ENCODE results near the gene SLC39A2. TPM values are rescaled to one million over a fixed set of nuclear protein-coding genes. Genes with fewer than 3 reads are reported as not detected.

The SLC39A2 gene
- total RNA-seq, 1 donor from 2014 or later = not detected

DNA sequence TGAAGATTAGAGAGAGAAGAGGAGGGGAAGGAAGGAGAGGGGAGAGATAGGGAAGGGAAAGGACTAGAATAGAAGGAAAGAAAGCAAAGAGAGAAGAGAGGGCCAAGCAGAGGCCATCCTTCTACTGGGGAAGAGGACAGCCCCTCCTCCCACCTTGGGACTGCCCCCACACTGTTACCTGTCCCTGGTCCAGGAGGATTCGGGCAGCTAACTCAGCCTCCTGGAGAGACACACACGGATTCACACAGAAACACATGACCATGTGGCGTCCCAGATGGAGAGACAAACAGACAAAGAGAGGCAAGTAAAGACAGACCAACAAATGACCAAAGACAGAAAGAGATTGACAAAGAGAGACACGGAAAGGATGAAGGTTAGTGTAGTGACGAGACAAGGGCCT is 23.6 kb downstream of the SLC39A2 start:
- ATAC-seq (no peak), DNase-seq (no peak)
- intact Hi-C loops (cut with micrococcal nuclease) = no loop called here

DNA sequence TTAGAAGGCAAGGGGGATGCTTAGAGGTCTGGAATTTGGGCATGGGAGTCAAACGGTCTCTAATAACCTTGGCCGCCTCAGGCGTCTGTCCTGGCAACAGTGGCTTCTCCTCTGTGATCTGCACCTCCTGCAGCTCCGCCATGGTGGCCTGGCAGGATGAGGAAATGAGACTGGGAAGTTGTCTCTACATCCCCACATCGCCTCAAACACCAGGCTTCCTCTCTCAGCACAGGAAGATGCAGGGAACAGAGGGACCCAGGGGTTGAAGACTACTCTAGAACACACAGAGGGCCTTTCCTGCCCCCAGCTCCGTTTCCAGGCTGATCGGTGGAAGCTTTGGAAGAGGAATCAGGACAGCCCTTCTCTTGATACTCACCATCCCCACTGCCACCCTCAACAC is 24.1 kb downstream of the SLC39A2 start:
- intact Hi-C loops (cut with micrococcal nuclease) = no loop called here
- ATAC-seq (no peak), DNase-seq (peak; percentile 57)

DNA sequence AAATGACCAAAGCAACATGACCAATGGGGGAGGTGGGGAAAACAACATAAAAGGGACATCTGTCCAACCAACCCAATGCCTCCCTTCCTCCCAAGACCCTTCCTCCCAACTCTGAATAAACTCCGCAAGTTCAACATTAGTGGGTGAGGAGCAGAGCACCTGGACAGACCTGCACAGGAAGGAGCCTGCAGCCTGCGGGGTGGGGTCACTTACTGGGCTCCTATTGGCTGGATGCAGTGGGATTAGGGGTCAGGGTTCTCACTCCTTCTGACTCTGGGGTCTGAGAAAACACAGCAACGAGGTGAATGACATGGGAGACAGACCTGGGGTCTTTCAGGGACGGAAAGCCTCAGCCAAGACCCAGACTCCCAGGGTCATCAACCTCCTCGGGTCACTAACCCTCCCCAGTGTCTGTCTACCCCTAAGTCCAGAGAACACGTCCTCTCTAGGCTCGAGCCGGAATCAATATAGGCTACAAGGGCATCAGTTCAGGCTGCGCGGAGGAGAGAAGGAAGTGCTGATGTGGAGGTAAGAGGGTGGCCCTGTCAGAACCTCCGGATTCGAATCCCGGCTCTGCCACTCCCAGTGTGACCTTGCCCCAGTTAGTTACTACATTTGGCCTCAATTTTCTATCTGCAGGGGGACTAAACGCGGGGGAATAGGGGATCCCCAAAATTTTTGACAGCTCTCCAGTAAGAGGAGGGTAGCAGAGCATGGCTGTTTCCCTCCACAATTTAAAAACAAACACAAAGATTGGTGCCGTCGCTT is 24.9 kb downstream of the SLC39A2 start:
- ATAC-seq = peak; percentile 15
- DNase-seq = peak; percentile 40
- intact Hi-C loops (cut with micrococcal nuclease) = no loop called here

DNA sequence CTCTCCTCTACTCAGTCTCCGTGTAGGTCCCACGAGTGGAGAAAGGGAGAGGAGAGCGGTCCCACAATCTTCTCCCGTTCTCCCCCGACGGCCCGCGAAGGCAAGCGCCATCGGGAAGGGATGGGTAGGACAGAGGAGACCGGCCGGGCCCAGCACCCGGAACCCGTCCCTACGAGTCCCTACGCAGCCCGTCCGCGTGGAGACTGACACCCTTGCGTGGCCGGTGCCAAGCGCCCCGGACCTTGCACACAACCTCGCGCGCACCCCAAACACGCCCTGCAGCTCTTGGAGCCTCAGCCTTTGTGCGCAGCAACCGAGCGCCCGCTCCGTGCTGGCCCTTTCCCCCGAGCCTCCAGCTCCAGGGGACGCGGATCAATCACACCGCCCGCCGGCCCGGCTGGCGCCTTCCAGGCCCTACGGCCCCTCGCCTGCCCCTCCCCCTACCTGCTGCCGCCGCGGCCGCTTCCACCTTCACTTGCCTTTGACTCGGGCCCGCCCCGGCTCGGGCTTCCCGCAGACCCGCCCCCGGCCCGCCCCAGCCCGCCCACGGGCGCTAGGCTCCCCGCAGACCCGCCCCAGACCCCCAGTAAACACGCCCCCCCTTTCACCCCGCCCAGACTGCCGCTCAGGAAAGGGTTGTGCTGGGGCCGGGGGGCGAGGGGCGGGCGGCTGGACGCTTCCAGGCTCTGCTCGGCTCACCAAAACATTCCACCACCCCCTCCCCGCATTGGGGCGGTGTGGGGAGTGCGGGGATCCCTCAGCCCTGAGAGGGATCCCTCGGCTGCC is 25.7 kb downstream of the SLC39A2 start, which contains the start of gene NDRG2:
TSS of gene NDRG2 (minus strand) at position 477 of the 786 bp plus-strand sequence. CDS start 1,746 bp downstream, outside the sequence.
- intact Hi-C loops (cut with micrococcal nuclease) = no loop called here
- peak; percentile 94 for DNase-seq
- peak; percentile 88 for ATAC-seq

DNA sequence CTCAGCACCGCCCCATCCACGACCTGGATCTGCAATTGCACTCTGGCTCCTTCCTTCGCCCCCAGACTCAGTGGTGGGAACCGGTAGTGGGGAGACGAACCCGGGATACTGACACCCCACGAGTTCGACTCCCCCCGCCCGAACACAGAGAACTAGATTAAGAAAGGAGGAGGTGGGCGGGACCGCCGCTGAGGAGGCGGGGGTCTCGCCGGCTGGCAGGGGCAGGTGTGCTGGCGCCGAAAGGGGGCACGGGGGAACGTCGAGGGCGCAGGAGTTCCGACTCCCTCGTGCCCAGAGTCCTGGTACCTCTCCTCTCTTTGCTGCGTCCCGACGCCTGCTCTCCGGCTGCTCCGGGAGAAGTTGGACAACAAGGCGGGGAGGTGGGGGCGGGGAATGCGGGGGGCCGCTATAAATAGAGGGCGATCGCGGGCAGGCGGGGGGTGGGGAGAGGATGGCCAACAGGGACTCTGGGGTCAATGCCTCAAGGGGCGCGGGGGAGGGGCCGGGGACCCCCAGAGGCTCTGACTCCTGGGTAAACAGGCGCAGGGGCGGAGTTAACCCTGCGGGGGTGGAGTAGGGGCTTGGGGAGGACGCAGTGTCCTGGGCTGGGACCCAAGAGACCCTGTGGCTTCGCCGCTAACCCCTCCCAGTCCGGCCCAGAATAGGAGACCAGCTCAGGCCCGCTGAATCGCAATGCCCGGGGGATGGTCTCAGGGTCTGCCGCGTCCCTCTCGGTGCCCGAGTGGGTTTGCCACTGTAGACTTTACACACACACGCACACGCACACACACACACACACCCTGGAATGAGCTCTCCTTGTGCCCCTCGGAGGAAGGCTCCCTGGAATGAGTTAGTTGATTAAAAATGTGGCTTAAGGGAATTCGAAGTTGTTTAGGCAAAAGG is 26.5 kb downstream of the SLC39A2 start:
- intact Hi-C loops (cut with micrococcal nuclease) = no loop called here
- ATAC-seq (peak; percentile 76), DNase-seq (peak; percentile 93)

DNA sequence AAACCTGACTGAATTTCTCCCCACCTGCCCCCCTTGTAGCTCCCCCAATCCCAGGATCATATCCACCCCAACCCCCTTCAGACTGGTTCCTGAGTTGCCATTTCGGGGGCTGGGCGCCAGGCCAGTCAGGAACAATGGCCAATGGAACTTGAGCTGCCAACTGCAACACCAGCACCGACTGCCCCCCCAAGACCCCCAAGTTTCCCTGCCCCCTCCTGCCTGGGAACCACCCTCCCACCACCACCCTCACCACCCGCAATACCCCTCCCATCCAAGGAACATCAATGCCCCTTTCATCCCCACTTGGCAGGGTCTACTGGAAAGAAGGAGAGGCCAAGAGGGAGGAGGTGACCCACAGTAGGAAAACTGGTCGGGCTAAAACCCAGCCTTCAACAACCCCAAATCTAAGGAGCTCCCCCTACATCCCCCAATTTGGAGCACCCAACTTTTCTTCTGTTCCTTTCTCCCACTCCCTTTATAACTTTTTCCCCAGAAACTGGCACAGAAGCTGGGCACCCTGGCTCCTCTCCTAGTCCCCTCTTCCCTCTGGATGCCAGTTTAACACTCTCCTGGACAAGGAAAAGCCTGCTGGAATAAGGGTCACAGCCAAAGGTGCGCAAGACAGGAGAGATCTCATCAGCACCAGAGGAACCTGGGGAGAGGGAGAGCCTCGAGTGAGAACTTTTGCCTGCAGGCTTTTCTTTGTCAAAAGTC is 27.3 kb downstream of the SLC39A2 start:
- intact Hi-C loops (cut with micrococcal nuclease) = no loop called here
- ATAC-seq (no peak), DNase-seq (peak; percentile 43)

DNA sequence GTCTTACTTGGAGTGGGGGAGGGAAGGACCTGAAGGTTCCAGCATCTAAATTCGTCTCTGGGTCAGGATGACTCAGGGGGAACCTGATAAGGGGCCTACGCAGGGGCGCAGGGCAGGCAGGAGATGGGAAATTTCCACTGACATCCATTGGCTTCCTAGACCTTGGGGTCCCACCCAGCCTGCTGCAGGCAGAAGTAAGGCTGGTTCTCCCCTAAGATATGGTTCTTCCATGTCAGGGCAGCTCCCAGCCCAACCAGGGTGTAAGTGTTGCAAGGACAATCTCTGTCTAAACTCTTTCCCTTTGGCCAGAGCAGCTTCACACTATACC is 27.9 kb downstream of the SLC39A2 start:
- ATAC-seq = no peak
- DNase-seq = peak; percentile 34
- intact Hi-C loops (cut with micrococcal nuclease) = no loop called here

DNA sequence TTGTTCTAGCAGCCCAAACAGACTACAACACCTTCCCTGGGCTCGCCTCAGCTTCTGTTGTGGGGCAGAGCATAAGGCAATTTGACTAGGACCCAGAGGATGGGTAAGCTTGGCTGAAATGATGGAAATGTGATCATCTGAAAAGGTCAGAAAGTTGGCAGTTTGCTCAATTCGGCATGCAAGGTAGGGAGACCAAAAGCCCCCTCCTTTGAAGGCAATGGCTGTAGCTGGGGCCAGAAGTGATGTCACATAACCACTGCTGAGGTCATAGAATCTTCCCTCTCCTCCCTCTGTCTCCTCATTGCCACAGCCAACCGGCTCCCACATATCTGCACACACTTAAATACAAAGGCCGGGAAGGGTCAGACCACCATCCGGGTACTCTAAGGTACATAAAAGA is 30.8 kb downstream of the SLC39A2 start, which contains the start of gene TPPP2:
TSS of gene TPPP2 (plus strand) at position 301 of the 400 bp plus-strand sequence. CDS start 365 bp downstream, outside the sequence.
- intact Hi-C loops (cut with micrococcal nuclease) = no loop called here
- DNase-seq (no peak), ATAC-seq (no peak)

DNA sequence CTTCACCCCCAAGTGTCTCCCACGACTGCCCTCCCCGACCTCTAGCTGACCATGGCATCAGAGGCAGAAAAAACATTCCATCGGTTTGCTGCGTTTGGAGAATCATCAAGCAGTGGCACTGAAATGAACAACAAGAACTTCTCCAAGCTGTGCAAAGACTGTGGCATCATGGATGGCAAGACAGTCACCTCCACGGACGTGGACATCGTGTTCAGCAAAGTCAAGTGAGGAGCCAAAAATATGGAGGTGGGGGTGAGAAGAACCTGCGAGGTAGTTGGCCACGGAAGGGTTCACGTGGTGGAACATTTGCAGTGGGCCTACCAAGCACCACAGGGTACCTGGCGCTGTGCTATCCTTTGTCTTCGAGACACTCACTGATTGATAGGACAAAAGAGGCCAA is 31.4 kb downstream of the SLC39A2 start:
- intact Hi-C loops (cut with micrococcal nuclease) = no loop called here
- DNase-seq = no peak
- ATAC-seq = no peak

DNA sequence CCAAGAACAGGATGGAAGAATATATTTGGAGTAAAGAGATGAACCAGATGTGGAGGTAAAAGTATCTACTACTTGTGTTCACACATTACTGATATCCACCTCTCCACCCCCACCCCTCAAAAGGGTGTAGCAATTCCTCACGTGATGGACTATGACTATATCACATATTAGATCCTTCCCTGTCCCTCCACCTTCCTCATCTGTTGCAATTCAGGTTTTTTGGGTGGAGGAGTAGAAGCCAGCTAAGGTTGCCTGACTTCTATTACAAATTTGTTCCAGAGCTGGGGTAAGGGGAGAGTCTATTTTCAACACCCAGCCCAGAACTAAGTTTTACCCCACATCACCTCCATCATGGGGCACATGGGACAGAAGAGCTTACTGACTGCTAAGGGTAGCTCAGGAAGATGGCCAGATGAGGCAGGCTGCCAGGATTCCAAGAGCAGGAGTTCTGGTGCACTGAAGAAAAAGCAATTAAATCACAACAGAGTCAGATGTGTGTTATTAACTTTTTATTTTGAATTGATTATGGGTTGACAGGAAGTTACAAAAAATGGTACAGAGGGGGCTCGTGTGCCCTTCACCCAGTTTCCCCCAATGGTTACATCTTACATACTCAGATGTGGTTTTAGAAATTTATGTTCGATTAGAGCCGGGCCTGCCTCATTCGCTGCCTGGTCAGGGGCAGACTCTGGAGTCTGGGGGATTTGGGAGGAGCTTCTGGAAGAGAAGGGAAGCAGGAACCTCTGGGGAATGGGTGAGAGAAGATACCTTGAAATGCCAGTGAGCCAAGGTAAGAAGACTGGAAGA is 33.4 kb downstream of the SLC39A2 start:
- intact Hi-C loops (cut with micrococcal nuclease) = no loop called here
- ATAC-seq (no peak), DNase-seq (no peak)

DNA sequence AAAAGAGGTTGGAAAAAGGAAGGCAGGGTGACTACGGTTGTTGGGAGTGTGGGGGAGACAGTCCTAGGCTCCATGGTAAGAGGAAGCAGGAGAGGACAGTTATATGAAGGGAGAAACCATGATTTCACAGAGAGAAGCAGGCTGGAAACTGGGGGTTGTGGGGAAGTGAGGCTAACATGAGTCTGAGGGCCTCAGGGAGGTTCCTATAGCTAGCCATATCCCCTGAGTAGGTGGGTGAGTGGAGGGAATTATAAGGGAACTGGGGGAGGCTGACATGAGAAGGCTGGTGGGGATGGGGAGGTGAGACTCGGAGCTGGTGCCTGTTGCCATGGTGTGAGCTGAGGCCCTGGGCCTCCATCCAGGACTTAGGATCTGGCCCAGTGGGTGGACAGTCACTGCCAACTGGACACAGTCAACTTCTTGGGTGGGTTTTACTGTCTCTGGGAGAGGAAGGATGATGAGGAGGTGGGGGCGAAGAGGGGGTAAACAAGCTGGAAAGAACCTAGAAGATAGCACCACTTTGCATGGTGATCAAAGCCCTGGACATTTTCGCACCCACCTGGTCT is 34.1 kb downstream of the SLC39A2 start:
- intact Hi-C loops (cut with micrococcal nuclease) = no loop called here

DNA sequence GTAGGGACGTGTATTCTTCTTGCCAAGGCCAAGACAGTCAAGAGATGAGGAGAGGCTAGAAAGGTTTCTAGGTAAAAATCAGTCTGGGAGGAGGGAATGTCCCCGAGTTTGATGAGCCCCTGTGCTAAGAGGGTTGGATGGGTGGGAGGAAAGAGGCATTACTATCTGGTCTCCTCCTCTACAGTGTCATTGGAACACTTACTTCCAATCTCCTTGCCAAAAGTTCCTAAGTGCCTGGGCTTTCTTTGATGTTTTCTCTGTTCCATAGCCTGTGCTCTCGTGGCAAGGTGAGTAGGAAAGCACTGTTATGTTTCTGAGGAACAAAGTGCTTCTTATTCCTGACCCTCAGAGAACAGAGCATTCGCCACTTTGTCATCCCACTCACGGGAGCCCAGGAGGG is 35.6 kb downstream of the SLC39A2 start, which contains the start of gene RNASE13:
TSS of gene RNASE13 (minus strand) at position 101 of the 400 bp plus-strand sequence. CDS start 519 bp downstream, outside the sequence.
- DNase-seq (no peak), ATAC-seq (no peak)
- intact Hi-C loops (cut with micrococcal nuclease) = no loop called here

More for the DNA sequence above, 34.1 kb downstream of the SLC39A2 start:
- DNase-seq (no peak), ATAC-seq (no peak)

DNA sequence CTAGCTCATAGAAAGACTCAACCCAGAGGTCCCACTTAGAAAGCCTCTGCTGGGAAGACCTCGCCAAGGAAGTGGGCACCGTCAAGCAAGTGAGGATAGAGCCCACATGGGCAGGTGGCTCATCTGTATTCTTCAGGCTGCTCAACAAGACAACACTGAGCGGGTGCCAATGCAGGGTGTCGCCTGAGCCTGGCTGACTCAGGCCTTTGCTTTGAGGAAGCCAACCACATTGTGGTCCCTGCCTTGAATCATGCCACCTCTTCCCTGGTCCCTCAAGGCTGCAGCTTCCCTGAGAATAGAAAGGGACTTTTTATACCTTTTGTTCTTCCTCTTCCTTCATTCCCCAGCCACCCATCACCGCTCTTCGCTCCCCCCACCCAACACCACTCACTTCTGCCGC is 37.7 kb downstream of the SLC39A2 start:
- intact Hi-C loops (cut with micrococcal nuclease) = no loop called here
- ATAC-seq = no peak
- no peak for DNase-seq

DNA sequence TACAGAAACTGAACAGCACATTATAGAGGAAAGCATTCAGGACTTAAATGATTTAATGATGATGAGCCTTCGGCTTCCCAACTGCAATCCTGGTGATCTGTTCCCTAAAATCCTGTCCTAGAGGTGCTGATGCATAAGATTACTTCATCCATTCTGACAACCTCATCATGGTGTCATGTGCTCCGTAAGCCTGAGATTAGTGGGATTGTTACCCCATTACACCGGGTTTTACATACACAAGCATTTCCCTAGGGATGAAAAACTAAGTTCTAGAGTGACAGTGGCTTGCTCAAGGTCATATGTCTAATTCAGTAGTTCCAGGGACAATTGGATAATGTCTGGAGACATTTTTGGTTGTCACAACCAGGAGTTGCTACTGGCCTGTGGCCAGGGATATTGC is 38.1 kb downstream of the SLC39A2 start:
- no peak for DNase-seq
- no peak for ATAC-seq
- intact Hi-C loops (cut with micrococcal nuclease) = no loop called here

DNA sequence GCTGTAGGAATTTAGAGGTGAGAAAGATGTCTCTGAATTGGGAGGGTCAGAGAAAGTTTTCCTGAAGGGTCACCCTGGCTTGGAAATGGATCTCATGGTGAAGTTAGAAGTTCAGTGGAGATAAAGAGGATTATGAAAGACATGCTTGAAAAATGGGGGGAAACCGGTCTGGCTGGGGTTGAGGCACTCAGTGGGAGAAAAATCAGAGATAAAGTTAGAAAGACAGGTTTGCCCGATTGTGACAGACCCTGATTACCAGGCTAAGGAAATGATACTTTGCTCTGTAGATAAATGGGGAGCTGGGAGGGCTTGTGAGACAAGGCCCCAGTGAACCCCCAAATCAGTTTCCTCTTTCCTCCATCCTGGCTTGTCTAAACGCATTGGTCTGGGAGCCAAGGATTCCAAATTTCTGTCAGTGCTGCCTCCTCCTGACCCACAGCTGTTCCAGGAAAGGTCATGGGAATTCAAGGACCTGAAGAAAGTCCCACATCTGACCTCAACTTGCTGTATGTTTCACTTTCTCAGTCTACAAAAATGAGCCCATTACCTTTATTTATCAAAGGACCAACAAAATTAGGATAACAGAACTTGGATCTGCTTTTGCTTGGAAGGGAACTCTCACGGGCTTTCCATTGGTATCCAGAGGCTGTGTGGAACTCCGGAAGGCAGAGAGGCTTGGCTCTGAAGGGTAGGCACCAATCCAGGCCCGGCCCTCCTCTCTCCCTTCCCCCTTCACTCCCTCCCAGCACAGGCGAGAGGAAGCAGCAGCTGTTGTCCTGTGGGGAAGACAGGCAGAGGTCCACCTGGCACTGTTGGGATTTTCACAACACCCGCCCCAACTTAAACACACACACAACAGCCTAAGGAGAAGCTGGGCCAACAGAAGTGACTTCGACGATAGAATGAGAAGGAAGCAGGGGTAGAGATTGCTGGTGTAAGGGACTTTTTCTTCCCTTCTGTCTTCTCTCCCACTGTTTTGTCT is 39.6 kb downstream of the SLC39A2 start:
- DNase-seq (peak; percentile 90), ATAC-seq (peak; percentile 95)
- intact Hi-C loops (cut with micrococcal nuclease) = no loop called here

DNA sequence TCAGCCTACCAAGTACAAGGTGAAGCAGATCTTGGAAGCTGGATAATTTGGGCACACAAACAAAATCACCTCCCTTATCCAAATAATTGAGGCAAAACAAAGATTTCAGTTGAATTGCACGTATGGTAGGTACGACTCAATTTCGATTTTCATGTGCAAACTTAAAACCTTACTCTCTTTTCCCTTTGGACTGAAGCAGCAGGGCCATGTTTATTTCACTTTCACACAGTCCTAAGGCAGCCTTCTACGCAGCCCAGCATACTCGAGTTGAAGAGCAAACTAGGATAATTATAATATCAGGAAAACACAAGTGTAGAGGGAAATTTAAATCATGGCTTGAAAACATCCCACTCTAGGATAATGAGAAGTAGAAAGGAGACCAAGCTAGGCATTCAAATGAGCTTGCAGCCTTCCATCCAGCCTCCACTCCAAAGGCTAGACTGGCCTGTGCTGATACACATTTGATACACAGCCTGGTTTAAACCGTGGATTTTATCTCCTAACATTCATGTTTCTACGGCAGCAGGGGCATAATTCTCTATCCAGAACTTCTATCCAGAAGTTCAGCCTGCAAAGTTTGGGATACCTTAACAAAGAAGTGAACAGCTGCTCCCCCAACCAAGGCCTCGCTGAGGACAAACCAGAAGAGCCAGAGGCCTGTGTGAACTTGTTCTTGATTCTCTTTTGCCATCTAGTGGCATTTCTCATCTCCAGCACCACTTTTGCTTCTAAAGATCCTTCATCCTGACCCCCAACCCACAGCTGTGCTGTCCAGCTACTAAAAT is 40.7 kb downstream of the SLC39A2 start:
- intact Hi-C loops (cut with micrococcal nuclease) = loop anchor here (2.0 kb wide), 1 partner anchor 25 kb away; no protein-coding TSS in a partner anchor
- DNase-seq (peak; percentile 48), ATAC-seq (peak; percentile 73)

Data from left ventricle myocardium superior (tissue), 1 donor.